ENCODE data around the gene CHPF.

Gene CHPF

DNA sequence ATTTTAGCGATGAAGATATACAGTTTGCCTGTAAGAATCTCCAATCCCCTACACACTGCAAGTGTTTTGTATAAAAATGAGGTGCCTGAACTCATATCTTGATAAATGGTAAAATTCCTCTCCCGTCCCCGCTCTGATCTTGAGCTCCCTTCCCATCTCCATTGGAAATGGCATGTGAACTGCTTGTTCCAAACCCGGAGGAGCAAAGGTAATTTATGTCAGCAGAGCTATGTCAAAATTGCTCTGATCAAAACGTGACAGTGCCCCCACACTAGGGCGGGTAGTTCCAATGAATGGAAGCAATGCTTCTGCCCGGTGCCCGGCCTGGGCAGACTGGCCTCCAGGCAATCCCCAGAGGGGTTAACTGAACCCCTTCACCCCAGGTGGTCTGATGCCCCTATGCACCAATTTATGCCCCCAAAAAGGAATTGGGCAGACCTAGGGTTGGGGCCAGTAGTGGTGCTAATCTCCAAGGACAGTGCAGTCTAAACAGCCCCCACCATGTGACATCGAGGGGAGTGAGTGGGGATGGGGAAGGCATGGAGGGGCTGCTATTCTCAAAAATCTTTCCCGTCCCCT, 48.6 kb downstream of the CHPF start:
- H3K27me3 Mint-ChIP-seq: peaks cover 53 to 88% of the 10 kb centered on the region in 2 donors
- H3K27ac Mint-ChIP-seq: no peak overlapping the region
- ATAC-seq (replicated peaks) (no peak), DNase-seq (no peak)
- no peaks in the 10 kb centered on the region for H3K9me3 Mint-ChIP-seq
- peaks cover 27 to 36% of the 10 kb centered on the region in 2 donors for H3K4me1 Mint-ChIP-seq (ENCODE audit: low read depth in 2 of 2)
- no peak overlapping the region for H3K4me3 Mint-ChIP-seq
- H3K36me3 Mint-ChIP-seq (ENCODE audit: insufficient read depth): peaks cover 3% of the 10 kb centered on the region

DNA sequence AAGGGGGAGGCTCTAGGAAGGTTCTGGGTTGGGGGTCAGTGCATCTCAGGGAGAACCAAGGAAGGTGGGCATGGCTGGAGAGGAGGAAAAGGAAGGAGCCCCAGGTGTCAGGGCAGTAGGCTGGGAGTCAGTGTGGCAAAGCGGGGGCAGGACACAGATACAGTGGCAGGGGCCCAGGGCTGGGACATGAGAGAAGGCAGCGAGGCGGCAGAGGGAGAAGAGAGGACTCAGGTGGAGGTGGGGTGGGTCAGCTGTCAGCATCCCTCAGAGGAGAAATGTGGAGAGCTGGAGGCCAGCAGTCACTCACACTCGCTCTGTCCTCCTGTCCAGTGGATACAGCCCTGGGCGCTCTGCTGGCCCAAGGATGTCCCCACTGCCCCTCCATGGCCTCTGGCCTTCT, 50.5 kb downstream of the CHPF start:
- peaks cover 61 to 100% of the 10 kb centered on the region in 2 donors for H3K27me3 Mint-ChIP-seq

DNA sequence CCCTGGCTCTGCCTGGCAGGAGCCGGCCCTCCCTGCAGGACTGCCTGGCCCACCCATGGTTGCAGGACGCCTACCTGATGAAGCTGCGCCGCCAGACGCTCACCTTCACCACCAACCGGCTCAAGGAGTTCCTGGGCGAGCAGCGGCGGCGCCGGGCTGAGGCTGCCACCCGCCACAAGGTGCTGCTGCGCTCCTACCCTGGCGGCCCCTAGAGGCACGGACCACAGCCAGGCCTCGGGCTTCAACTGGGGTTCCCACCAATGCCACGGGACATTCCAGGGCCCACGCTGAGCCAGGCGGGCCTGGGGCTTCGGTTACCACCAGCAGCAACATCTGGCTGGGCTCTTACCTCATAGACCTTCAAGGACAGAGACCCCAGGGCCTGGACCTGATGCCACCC, 51.0 kb downstream of the CHPF start:
- Mint-ChIP-seq H3K27me3 (peaks cover 61 to 100% of the 10 kb centered on the region in 2 donors), H3K36me3 (ENCODE audit: insufficient read depth) (no peaks in the 10 kb centered on the region), H3K4me3 (no peak overlapping the region), H3K27ac (no peak overlapping the region), H3K4me1 (ENCODE audit: low read depth in 2 of 2) (peaks cover 4 to 18% of the 10 kb centered on the region in 2 donors), H3K9me3 (no peaks in the 10 kb centered on the region)
- DNase-seq (no peak), ATAC-seq (replicated peaks) (no peak)

More for the DNA sequence above, 50.5 kb downstream of the CHPF start:
- Mint-ChIP-seq H3K36me3 (ENCODE audit: insufficient read depth) (peaks cover under 1% of the 10 kb centered on the region), H3K4me1 (ENCODE audit: low read depth in 2 of 2) (peaks cover 7 to 19% of the 10 kb centered on the region in 2 donors), H3K4me3 (no peak overlapping the region), H3K27ac (no peak overlapping the region), H3K9me3 (no peaks in the 10 kb centered on the region)
- no peak for DNase-seq
- no peak for ATAC-seq (replicated peaks)

DNA sequence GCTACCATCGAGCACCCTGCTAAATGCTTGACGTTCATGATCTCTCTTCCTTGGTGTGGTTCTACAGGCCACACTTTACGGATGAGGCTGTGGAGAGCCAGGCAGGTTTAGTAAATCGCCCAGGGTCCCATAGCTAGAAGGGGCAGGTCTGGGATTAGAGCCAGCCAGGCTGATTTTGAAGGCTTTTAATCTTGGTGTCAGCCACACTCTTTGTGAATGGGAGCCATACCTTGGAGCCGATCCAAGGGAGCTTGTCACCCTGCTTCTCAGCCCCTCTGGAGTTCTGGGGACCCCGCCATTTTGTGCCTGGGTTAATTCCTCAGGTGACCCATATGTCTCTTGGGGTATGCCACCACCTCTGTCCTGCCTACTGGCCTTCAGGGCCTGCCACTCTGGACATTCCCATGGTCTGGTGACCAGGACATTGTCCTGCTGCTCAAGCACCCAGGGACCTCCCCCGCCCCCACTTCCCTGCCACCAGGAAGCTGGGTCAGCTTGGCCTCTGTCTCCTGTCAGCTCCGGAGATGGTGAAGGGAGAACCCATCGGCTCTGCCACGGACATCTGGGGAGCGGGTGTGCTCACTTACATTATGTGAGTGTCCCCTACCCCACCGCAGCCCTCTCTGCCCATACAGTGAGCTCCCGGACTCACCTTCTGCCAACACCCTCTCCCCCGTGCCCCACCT, 52.2 kb downstream of the CHPF start:
- Mint-ChIP-seq H3K36me3 (ENCODE audit: insufficient read depth) (no peaks in the 10 kb centered on the region), H3K27me3 (peaks cover 64 to 100% of the 10 kb centered on the region in 2 donors), H3K9me3 (no peaks in the 10 kb centered on the region), H3K4me3 (no peak overlapping the region), H3K4me1 (ENCODE audit: low read depth in 2 of 2) (peaks cover 0 to 11% of the 10 kb centered on the region in 2 donors), H3K27ac (no peak overlapping the region)
- ATAC-seq (replicated peaks): no peak
- DNase-seq: no peak

DNA sequence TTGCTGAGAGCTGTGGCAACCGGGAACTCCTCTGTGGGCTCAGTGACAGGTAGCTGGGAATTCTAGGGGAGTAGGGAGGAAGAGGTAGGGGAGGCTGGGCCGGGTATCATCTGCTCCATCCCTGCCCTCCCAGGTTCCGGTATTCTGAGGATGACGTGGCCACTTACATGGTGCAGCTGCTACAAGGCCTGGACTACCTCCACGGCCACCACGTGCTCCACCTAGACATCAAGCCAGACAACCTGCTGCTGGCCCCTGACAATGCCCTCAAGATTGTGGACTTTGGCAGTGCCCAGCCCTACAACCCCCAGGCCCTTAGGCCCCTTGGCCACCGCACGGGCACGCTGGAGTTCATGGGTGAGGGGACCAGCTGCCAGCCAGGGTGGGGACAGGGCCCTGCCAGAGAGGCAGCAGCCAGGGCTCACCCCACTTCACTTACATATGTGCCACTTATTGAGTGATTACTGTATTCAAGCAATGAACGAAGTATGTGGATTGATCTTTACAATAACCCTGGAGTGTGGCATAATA, 52.9 kb downstream of the CHPF start:
- Mint-ChIP-seq H3K4me1 (ENCODE audit: low read depth in 2 of 2) (peaks cover 0 to 8% of the 10 kb centered on the region in 2 donors), H3K27ac (no peak overlapping the region), H3K27me3 (peaks cover 65 to 100% of the 10 kb centered on the region in 2 donors), H3K4me3 (no peak overlapping the region), H3K9me3 (no peaks in the 10 kb centered on the region), H3K36me3 (ENCODE audit: insufficient read depth) (no peaks in the 10 kb centered on the region)
- no peak for DNase-seq
- no peak for ATAC-seq (replicated peaks)

DNA sequence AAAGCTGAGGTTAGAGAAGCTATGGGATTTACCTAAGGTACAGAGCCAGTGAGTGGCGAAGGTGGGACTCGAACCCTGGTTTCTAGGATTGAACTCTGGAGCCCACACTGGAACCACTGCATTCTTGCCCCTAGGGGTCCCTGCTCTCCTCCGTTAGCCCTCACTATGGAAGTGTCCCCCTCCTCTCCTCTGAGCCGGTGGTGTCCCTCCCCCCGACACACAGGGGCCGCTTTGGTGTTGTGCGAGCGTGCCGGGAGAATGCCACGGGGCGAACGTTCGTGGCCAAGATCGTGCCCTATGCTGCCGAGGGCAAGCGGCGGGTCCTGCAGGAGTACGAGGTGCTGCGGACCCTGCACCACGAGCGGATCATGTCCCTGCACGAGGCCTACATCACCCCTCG, 53.4 kb downstream of the CHPF start:
- Mint-ChIP-seq H3K9me3 (no peaks in the 10 kb centered on the region), H3K27ac (no peak overlapping the region), H3K27me3 (peaks cover 65 to 100% of the 10 kb centered on the region in 2 donors), H3K4me3 (no peak overlapping the region), H3K36me3 (ENCODE audit: insufficient read depth) (no peaks in the 10 kb centered on the region), H3K4me1 (ENCODE audit: low read depth in 2 of 2) (peaks cover 0 to 5% of the 10 kb centered on the region in 2 donors)
- no peak for ATAC-seq (replicated peaks)
- no peak for DNase-seq

DNA sequence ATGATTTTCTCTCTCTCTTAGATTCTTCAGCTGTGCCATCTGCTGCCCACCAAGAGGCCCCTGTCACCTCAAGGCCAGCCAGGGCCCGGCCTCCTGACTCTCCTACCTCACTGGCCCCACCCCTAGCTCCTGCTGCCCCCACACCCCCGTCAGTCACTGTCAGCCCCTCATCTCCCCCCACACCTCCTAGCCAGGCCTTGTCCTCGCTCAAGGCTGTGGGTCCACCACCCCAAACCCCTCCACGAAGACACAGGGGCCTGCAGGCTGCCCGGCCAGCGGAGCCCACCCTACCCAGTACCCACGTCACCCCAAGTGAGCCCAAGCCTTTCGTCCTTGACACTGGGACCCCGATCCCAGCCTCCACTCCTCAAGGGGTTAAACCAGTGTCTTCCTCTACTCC, 54.3 kb downstream of the CHPF start:
- Mint-ChIP-seq H3K4me3 (no peak overlapping the region), H3K27ac (no peak overlapping the region), H3K4me1 (ENCODE audit: low read depth in 2 of 2) (peaks cover under 1 to 2% of the 10 kb centered on the region in 2 donors), H3K9me3 (no peaks in the 10 kb centered on the region), H3K36me3 (ENCODE audit: insufficient read depth) (no peaks in the 10 kb centered on the region), H3K27me3 (peaks cover 62 to 98% of the 10 kb centered on the region in 2 donors)
- DNase-seq (no peak), ATAC-seq (replicated peaks) (no peak)

All from effector memory CD8-positive, alpha-beta T cell (primary cell).